Fibroblast of villous mesenchyme (primary cell): Measurements from ENCODE around the gene ADGRG6. TPM values are rescaled to one million over a fixed set of nuclear protein-coding genes. Genes with fewer than 3 reads are reported as not detected.

Experiments used
- DNase-seq: peaks from one replicate; pipeline ENCODE4 v3.0.0-alpha.2; 2010; ENCODE audit warnings: low read depth
- H3K4me3 ChIP-seq: 2 replicates; pipeline ENCODE4 v1.5.1; 2011; ENCODE audit warnings: low read depth, mild to moderate bottlenecking, low read length
- total RNA-seq: library from RNA; depleted of rRNA; stranded (reverse); fragments of >200 nt; gene quantifications from 2 replicates; pipeline ENCODE4 v1.2.3, GENCODE V29; 2012
- TF ChIP-seq, protein P1 (sequence below): IDR thresholded peaks from 2 replicates; pipeline ENCODE4 v1.5.1; 2012; ENCODE audit warnings: low read depth, mild to moderate bottlenecking, low read length; ENCODE audit not compliant: insufficient read depth

Gene ADGRG6
- total RNA-seq, 1 donor, result 153 TPM

DNA sequence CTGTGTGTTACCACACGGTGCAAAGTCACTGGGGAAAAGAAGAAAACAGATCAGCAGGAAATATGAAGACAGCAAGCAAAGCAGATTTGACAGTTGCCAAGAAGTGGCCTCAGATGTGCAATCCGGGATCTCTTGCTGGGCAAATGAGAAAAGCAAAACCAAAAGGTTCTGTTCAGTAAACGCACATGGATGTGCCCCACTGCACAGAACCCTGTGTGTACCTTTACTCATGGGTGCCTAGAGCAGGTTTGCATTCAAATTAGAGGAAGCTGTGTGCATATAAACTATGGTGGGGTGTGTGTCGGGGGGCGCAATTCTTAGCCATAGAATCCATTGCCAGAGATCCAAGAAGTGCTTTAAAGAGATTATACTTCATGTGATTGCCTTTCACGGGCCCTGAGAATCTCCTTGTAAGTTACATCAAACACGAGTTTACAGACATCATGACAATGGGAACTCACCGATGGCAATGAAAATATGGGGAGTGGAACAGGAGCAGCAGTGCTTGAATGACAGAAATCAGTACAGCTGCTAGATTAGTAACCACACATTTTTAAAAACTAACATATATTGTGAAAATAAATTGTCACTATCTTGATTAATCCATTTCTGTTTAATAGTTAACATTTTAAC is 154.3 kb downstream of the ADGRG6 start:
- DNase-seq, result no peak
- no peak overlapping the region for H3K4me3 ChIP-seq
- TF ChIP-seq, protein P1, sequence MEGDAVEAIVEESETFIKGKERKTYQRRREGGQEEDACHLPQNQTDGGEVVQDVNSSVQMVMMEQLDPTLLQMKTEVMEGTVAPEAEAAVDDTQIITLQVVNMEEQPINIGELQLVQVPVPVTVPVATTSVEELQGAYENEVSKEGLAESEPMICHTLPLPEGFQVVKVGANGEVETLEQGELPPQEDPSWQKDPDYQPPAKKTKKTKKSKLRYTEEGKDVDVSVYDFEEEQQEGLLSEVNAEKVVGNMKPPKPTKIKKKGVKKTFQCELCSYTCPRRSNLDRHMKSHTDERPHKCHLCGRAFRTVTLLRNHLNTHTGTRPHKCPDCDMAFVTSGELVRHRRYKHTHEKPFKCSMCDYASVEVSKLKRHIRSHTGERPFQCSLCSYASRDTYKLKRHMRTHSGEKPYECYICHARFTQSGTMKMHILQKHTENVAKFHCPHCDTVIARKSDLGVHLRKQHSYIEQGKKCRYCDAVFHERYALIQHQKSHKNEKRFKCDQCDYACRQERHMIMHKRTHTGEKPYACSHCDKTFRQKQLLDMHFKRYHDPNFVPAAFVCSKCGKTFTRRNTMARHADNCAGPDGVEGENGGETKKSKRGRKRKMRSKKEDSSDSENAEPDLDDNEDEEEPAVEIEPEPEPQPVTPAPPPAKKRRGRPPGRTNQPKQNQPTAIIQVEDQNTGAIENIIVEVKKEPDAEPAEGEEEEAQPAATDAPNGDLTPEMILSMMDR, result no peak

DNA sequence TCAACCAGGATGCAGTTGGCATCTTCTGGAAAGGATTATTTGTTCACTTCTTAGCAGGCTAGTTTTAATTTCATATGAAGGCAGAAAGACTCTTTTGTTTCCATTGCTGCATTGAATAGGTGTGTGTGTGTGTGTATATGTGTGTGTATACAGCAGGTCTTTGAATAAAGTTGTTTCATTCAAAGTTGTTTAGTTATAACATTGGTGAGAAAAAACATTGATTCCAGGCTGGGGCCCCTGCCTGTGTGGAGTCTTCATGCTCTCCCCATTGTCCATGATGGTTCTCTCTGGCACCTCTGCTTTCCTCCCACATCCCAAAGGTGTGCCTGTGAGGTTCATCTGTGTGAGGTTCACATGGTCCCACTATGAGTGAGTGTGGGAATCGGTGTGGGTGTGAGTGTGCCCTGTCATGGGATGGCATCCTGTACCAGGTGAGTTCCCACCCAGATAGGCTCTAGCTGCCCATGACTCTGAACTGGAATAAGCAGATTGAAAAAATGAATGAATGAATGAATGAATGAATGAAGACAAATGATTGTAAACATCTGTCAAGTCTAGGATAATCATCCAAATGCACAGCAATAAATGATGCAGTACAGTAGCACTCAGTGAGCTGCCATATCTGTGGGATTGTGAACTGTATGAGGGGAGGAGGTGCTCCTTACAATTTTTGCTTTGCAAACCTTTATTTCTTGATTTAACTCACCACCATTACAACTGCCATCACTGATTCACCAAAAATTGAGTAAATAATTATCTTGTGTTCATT is 156.0 kb downstream of the ADGRG6 start:
- no peak for DNase-seq
- TF ChIP-seq, protein P1, result no peak
- H3K4me3 ChIP-seq, result no peak overlapping the region

DNA sequence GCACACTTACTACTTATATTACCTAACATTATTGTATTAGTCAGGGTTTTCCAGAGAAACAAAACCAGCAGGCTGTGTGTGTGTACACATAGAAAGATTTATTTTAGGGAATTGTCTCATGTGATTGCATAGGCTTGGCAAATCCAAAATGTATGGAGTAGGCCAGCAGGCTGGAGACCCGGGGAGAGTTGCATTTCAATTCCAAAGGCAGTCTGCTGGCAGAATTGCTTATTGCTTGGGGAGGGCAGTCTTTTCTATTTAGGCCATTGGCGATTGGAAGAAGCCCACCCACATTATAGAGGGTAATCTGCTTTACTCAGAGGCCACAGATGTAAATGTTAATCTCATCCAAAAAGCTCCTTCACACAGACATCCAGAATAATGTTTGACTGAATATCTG is 157.0 kb downstream of the ADGRG6 start:
- H3K4me3 ChIP-seq, result no peak overlapping the region
- TF ChIP-seq, protein P1, result no peak
- DNase-seq, result no peak

DNA sequence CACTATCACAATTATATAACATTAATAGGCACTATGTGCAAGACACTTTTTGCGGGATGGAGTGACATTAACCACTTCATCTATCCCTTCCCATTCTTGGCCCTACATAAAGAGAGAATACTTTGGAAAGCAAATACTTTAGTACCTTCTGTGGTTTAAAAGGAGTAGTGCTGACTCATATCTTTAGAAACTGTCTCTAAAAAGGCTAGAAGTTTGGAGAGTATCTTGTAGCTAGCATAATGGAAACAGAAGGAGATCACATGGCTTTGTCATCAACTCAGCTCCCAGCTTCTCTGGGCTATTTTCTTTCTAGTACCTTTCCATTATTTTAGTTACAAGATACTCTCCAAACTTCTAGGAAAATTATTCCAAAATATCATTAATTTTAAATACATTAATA is 157.5 kb downstream of the ADGRG6 start:
- DNase-seq, result peak; percentile 27
- no peak overlapping the region for H3K4me3 ChIP-seq
- TF ChIP-seq, protein P1, result no peak

DNA sequence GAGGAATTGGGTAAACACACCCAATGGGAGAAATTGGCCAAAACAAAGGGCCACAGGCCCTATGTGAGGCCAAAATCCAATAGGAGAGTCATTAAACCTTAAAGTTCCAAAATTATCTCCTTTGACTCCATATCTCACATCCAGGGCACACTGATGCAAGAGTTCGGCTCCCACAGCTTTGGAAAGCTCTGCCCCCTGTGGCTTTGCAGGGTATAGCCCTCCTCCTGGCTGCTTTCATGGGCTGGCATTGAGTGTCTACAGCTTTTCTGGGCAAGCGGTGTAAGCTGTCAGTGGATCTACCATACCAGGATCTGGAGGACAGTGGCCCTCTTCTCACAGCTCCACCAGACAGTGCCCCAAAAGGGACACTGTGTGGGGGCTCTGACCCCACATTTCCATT is 160.5 kb downstream of the ADGRG6 start:
- no peak for DNase-seq
- TF ChIP-seq, protein P1, result peak; percentile 26
- H3K4me3 ChIP-seq, result no peak overlapping the region

DNA sequence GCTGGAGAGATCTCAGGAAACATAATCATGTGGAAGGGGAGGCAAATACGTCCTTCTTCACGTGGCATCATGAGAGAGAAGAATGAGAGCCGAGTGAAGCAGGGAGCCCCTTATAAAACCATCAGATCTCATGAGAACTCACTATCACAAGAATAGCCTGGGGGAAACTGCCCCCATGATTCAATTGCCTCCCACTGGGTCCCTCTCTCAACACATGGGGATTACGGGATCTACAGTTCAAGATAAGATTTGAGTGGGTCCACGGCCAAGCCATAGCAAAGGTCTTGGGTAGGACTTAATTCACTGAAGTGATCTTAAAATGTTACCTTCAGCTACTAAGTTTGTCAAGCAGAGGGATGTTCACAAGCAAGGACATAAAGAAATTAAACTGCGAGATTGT is 162.2 kb downstream of the ADGRG6 start:
- no peak overlapping the region for H3K4me3 ChIP-seq
- DNase-seq, result no peak
- TF ChIP-seq, protein P1, result no peak
